GM12864 (cell line): ENCODE measurements around the gene HERC3.

Source experiments
- DNase-seq: peaks from one replicate; pipeline ENCODE4 v3.0.0-alpha.2; 2011; ENCODE audit warnings: low read depth
- H3K4me3 ChIP-seq: 2 replicates; pipeline ENCODE4 v1.5.1; 2011; ENCODE audit warnings: mild to moderate bottlenecking, low read depth, low read length, control low read depth
- CTCF ChIP-seq: IDR thresholded peaks from 2 replicates; pipeline ENCODE4 v1.5.1; 2011; ENCODE audit warnings: low read depth, mild to moderate bottlenecking, moderate library complexity, low read length, control low read depth, inconsistent platforms; ENCODE audit errors: missing control alignments

Gene HERC3

GRCh38 chr4:88575186-88575585 is 17.1 kb upstream of the HERC3 start:
- H3K4me3 ChIP-seq: no peak overlapping the region
- no peak for DNase-seq

GRCh38 chr4:88582493-88582892 is 9.8 kb upstream of the HERC3 start:
- no peak for DNase-seq
- no peak for TF ChIP-seq CTCF
- H3K4me3 ChIP-seq: no peak overlapping the region

More at GRCh38 chr4:88575186-88575585, 17.1 kb upstream of the HERC3 start:
- TF ChIP-seq CTCF: no peak

- no peak for TF ChIP-seq CTCF
- DNase-seq: no peak
- no peak overlapping the region for H3K4me3 ChIP-seq
Observed at GRCh38 chr4:88583631-88584470, 8.4 kb upstream of the HERC3 start.

- no peak for DNase-seq
- TF ChIP-seq CTCF: no peak
- H3K4me3 ChIP-seq: no peak overlapping the region
Observed at GRCh38 chr4:88584471-88584900, 7.8 kb upstream of the HERC3 start.

- no peak for TF ChIP-seq CTCF
- no peak overlapping the region for H3K4me3 ChIP-seq
- DNase-seq: no peak
Observed at GRCh38 chr4:88585917-88586316, 6.4 kb upstream of the HERC3 start.

GRCh38 chr4:88587306-88587705 is 5.0 kb upstream of the HERC3 start:
- H3K4me3 ChIP-seq: no peak overlapping the region
- TF ChIP-seq CTCF: no peak
- no peak for DNase-seq
